Nephron (organoid): ENCODE results near the gene PEAK1.

ENCODE experiments used
- H3K27ac Mint-ChIP-seq, 3 experiments: 2 replicates each; pipeline ENCODE4 v1.8.0; 2020; ENCODE audit warnings: mixed read lengths in 3 of 3, mild to moderate bottlenecking in 2 of 3, moderate library complexity in 1 of 3
- H3K27me3 Mint-ChIP-seq: 2 replicates; pipeline ENCODE4 v1.8.0; 2021; ENCODE audit warnings: low read depth, mild to moderate bottlenecking, moderate library complexity, mixed read lengths
- H3K36me3 Mint-ChIP-seq: 2 replicates; pipeline ENCODE4 v1.8.0; 2020; ENCODE audit warnings: low read depth, mixed read lengths
- H3K4me1 Mint-ChIP-seq: 2 replicates; pipeline ENCODE4 v1.8.0; 2020; ENCODE audit warnings: mixed read lengths
- H3K4me3 Mint-ChIP-seq, 3 experiments: 2 replicates each; pipeline ENCODE4 v1.8.0; 2020; ENCODE audit warnings: mild to moderate bottlenecking in 3 of 3, mixed read lengths in 3 of 3, moderate library complexity in 2 of 3
- H3K9me3 Mint-ChIP-seq: 2 replicates; pipeline ENCODE4 v1.8.0; 2020; ENCODE audit warnings: mixed read lengths
- TF ChIP-seq, protein P1 (sequence below), 3 experiments: fragments of 200-600 bp; sonication (generic); IDR thresholded peaks; one replicate each; pipeline ENCODE4 v1.5.0; 2021; ENCODE audit warnings: antibody characterized with exemption in 3 of 3; ENCODE audit not compliant: unreplicated experiment in 3 of 3

The PEAK1 gene

DNA sequence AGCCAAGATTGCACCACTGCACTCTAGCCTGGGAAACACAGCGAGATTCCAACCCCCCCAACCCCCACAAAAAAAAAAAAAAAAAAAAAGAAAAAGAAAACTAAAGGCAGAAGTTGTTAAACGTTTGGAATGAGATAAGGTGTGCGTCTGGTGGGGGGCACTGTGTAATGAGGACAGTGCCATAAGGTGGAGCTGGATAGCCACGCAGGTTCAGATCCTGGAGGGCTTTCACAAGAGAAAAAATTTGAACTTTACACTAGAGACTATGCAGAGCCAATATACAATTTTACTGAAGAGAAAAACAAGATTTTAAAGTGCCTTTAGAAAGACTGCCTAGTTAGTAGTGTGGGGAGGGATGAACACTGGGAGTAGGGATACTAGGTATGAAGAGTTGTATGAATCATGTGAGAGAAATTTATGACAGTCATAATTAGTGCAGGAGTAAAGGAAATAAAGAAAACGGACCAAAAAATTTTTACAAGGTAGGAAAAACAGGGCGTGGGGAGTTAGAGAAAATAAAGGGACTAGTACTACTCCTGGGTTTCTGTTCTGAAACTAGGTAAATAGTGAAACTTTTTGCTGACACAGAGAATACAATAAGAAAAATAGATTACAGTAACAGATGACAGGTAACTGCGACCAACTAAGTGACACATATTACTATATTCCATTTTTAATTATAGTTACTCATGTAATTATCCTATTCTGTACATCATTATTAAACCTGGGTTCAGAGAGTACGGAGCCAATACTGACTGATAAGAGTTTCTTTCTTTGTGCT, 108.1 kb downstream of the PEAK1 start:
- no peaks in the 10 kb centered on the region for H3K9me3 Mint-ChIP-seq
- no peaks in the 10 kb centered on the region for H3K36me3 Mint-ChIP-seq
- H3K27me3 Mint-ChIP-seq: no peaks in the 10 kb centered on the region
- peaks cover 28% of the 10 kb centered on the region for H3K4me1 Mint-ChIP-seq
- no peak overlapping the region for H3K27ac Mint-ChIP-seq
- no peak overlapping the region for H3K4me3 Mint-ChIP-seq
- TF ChIP-seq, protein P1, sequence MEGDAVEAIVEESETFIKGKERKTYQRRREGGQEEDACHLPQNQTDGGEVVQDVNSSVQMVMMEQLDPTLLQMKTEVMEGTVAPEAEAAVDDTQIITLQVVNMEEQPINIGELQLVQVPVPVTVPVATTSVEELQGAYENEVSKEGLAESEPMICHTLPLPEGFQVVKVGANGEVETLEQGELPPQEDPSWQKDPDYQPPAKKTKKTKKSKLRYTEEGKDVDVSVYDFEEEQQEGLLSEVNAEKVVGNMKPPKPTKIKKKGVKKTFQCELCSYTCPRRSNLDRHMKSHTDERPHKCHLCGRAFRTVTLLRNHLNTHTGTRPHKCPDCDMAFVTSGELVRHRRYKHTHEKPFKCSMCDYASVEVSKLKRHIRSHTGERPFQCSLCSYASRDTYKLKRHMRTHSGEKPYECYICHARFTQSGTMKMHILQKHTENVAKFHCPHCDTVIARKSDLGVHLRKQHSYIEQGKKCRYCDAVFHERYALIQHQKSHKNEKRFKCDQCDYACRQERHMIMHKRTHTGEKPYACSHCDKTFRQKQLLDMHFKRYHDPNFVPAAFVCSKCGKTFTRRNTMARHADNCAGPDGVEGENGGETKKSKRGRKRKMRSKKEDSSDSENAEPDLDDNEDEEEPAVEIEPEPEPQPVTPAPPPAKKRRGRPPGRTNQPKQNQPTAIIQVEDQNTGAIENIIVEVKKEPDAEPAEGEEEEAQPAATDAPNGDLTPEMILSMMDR (IDR thresholded peaks at IDR 0.05; ENCODE audit: unreplicated experiment in 3 of 3): no peak

DNA sequence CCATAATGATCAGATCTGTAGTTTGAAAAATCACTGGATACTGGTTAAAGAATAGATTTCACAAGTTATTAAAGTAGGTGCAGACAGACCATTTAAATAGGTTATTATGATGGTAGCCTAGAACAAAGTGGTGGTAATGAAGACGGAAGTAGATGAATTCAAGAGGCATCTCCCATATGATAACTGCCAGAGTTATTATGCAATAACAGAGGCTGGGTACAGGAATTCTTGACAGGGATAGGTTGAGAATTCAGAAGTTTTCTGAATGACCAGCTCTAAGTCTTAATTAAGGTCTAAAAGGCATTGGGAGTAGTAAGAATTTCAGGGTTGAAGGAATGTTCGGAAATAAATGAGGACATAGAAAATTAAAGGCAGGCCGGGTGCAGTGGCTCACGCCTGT, 108.9 kb downstream of the PEAK1 start:
- Mint-ChIP-seq H3K4me3 (no peak overlapping the region), H3K27ac (no peak overlapping the region), H3K4me1 (peaks cover 34% of the 10 kb centered on the region), H3K9me3 (no peaks in the 10 kb centered on the region), H3K36me3 (no peaks in the 10 kb centered on the region), H3K27me3 (no peaks in the 10 kb centered on the region)
- TF ChIP-seq, protein P1 (IDR thresholded peaks at IDR 0.05; ENCODE audit: unreplicated experiment in 3 of 3): no peak

DNA sequence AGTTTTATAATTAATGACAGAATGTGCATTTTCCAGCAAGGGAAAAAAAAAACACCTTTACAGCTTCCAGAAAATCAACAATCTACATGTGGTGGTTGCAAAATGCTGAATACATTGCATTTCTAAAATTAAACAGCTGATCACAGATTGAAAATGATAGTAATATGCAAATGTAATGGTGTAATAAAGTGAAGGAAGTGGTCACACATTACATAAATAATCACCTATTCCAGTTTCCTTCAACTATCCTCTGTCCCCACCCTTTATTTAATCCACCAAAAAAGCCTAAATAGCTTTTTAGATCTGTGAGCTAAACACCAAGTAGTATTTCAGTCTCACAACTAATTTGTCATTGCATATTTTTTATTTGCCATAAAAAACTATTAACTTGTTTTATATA, 110.5 kb downstream of the PEAK1 start:
- Mint-ChIP-seq H3K4me3 (no peak overlapping the region), H3K27me3 (no peaks in the 10 kb centered on the region), H3K9me3 (no peaks in the 10 kb centered on the region), H3K36me3 (no peaks in the 10 kb centered on the region), H3K4me1 (peaks cover 34% of the 10 kb centered on the region), H3K27ac (peak overlapping the region in 1 of 3 experiments; percentile 71)
- TF ChIP-seq, protein P1 (IDR thresholded peaks at IDR 0.05; ENCODE audit: unreplicated experiment in 3 of 3): no peak

DNA sequence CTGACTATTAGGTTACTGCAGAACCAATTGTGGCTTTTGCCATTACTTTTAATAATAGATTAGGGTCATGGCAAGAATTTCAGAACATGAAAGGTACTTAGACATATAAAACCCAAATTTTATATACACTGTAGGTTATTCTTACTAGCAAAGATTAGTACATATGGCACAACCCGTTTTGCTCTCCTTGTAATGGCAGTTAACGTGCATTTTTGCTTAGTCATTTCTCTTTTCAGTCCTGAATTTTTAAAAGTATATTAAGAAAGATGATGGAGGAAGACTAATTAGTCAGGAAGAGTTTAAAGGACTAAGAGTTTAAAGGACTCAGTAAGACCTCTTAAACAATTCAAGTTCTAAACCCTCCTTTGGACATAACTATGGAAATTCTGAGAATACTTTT, 114.0 kb downstream of the PEAK1 start:
- TF ChIP-seq, protein P1 (IDR thresholded peaks at IDR 0.05; ENCODE audit: unreplicated experiment in 3 of 3): no peak
- H3K27ac Mint-ChIP-seq: no peak overlapping the region
- H3K4me3 Mint-ChIP-seq: no peak overlapping the region
- no peaks in the 10 kb centered on the region for H3K9me3 Mint-ChIP-seq
- no peaks in the 10 kb centered on the region for H3K27me3 Mint-ChIP-seq
- peaks cover 32% of the 10 kb centered on the region for H3K4me1 Mint-ChIP-seq
- H3K36me3 Mint-ChIP-seq: no peaks in the 10 kb centered on the region

DNA sequence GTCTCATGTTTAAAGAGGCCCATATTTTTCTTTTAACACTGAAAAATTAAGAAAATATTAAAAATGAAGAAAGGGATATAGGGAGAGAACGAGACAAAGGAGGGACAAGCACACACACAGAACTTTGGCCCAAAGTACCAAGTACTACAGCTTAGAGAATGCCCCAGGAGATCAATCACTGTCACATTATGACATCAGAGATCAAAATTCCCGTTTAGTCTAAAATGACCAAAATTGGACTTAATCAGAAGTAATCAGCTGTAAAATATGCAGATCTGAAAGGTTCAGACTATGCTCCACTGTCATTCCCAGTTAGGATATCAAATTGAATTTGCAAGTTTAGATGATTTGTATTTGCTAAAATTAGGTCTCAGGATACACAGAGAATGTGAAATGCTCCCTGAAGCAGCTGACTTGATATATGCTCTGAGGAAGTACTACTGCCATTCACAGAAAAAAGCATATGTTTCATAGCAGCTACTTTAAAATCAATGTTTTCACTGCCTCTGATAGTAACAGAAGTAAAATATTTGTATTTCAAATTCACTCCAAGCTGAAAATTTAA, 123.0 kb downstream of the PEAK1 start:
- Mint-ChIP-seq H3K36me3 (no peaks in the 10 kb centered on the region), H3K4me3 (no peak overlapping the region), H3K27ac (no peak overlapping the region), H3K27me3 (no peaks in the 10 kb centered on the region), H3K9me3 (no peaks in the 10 kb centered on the region), H3K4me1 (no peaks in the 10 kb centered on the region)
- TF ChIP-seq, protein P1 (IDR thresholded peaks at IDR 0.05; ENCODE audit: unreplicated experiment in 3 of 3): no peak

DNA sequence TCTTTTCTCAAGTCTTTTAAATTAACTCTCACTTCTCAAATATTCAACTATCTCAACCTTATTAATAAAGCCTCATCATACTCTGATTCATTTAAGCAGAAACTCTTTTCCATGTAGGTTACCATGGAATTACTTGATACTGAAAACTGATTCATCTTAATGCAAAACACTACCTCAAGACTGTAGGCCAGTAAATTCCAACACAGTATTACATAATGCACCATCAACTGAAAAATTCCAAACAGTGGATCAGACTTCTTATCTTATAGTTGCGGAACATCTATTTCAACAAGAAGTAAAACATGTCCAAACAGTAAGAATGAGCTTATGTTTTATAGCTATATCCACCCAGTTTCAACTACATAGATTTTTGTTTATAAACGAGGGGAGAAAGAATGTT, 124.5 kb downstream of the PEAK1 start:
- TF ChIP-seq, protein P1 (IDR thresholded peaks at IDR 0.05; ENCODE audit: unreplicated experiment in 3 of 3): no peak
- Mint-ChIP-seq H3K27me3 (no peaks in the 10 kb centered on the region), H3K4me1 (no peaks in the 10 kb centered on the region), H3K4me3 (no peak overlapping the region), H3K27ac (peak overlapping the region in 1 of 3 experiments; percentile 41), H3K9me3 (no peaks in the 10 kb centered on the region), H3K36me3 (no peaks in the 10 kb centered on the region)
